NCI-H2196 (cell line): ENCODE data around the gene CTSK.
"Not testable (repeated sequence)": the region's sequence is repeated elsewhere in the genome, so short reads cannot be mapped to it uniquely, and the experiment has no call there.

Source experiments
- DNase-seq: peaks from one replicate; lab custom pipeline; 2025; ENCODE audit not compliant: unreplicated experiment; lab: John Stamatoyannopoulos, UW

CTSK gene

GRCh38 chr1:150808121-150808520 lies at the start of gene CTSK:
Gene CTSK (minus strand): TSS chr1:150808260. CDS start chr1:150806805, 1,455 bp downstream.
- no peak for DNase-seq

- DNase-seq = not testable (repeated sequence)
Observed at GRCh38 chr1:150852734-150853133, 44.7 kb upstream of the CTSK start.

DNA sequence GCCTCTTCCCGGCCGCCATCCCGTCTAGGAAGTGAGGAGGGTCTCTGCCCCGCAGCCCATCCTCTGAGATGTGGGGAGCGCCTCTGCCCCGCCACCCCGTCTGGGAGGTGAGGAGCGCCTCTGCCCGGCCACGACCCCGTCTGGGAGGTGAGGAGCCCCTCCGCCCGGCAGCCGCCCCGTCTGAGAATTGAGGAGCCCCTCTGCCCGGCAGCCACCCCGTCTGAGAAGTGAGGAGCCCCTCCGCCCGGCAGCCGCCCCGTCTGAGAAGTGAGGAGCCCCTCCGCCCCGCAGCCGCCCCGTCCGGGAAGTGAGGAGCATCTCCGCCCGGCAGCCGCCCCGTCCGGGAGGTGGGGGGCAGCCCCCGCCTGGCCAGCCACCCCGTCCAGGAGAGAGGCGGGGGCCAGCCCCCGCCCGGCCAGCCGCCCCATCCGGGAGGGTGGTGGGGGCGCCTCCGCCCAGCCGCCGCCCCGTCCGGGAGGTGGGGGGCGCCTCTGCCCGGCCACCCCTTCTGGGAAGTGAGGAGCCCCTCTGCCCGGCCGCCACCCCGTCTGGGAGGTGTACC lies 42.8 kb upstream of the CTSK start:
- not testable (repeated sequence) for DNase-seq

DNA sequence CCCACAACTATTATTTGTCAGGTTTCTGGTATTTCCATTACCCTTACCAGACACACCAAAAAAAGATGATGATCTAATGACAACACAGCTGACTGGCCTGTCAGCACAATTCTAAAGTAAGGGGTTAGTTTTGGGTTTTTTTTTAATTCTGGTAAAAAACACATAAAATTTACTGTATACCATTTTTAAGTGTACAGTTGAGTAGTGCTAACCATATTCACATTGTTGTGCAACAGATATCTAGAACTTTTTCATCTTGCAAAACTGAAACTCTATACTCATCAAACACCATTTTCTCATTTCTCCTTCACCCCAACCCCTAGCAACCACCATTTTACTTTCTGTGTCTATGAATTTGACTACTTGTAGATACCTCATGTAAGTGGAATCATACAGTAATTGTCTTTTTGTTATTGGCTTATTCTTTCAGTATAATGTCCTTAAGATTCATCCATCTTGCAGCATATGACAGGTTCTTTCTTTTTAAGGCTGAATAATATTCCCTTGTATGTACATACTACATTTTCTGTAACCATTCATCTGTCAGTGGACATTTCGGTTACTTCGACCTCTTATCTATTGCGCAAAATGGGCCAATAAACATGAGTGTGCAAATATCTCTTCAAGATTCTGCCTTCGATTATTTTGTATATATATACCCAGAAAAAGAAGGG lies 38.5 kb upstream of the CTSK start:
- DNase-seq = no peak

GRCh38 chr1:150843474-150843873 lies 35.4 kb upstream of the CTSK start:
- no peak for DNase-seq

DNA sequence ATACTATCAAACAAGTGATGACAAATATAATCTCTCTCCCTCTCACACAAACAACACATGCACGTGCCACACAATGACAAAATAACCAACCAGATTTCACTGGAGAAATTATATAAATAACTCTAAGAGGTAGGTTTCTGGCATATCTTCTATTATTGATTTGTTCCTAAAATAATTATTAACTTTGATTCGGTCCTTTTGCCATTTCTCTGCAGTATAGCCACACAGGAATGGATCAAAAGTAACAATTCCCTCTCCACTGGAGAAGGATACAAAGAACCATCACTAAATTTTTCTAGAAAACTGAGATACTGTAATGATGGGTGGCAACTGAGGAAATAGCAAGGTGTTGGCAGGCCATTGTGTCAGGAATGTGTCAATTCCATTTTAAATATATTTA lies 34.9 kb upstream of the CTSK start:
- no peak for DNase-seq

- DNase-seq = no peak
Observed at GRCh38 chr1:150842343-150842742, 34.3 kb upstream of the CTSK start.

GRCh38 chr1:150841626-150842025 lies 33.6 kb upstream of the CTSK start:
- DNase-seq = no peak

DNA sequence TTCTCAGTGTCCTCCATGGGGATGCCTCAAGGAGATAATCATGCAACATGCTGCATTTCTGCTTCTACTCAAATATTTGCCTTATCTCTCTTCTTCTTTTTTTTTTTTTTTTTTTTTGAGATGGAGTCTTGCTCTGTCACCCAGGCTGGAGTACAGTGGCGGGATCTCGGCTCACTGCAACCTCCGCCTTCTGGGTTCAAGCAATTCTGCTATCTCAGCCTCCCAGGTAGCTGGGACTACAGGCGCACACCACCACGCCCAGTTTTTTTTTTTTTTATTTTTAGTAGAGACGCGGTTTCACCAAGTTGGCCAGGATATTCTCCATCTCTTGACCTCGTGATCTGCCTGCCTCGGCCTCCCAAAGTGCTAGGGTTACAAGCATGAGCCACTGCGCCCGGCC lies 32.8 kb upstream of the CTSK start:
- not testable (repeated sequence) for DNase-seq

DNA sequence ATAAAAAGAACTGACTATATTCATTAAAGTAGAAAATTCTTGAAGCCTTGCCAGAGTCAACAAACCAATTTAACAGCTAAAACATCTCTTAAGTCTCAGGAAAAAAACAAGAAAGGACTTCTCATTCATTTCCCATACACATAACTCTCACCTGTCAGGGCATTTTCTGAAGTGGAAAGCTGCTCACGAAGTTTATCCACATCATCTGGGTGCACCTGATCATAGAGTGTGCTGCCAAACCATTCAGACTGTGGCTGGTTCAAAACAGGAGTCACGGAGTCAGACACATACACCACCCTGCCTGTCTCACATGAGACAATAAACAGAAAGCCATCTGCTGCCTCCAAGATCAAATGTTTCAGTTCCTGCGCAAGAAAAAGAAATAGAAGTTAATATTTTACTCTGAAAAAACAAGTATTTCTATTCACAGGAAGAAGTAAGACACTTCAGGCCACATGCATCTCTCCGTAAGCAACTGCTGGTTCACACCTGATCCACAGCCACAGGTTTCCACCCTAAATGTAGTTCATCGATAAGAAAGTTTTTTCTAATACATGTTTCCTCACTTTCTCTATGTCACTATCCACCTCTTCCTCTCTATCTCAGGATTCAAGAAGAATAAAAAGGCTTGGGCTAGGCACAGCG lies 28.2 kb upstream of the CTSK start:
- DNase-seq = peak; percentile 42

DNA sequence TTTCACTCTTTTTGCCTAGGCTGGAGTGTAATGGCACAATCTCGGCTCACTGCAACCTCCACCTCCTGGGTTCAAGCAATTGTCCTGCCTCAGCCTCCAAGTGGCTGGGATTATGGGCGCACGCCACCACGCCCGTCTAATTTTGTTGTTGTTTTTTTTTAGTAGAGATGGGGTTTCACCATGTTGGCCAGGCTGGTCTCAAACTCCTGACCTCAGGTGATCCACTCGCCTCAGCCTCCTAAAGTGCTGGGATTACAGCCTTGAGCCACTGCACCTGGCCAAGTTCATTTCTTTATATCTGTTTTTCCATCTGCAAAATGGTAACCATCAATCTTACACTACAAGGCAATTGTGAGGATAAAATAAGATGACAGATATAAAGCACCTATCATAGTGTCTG lies 25.9 kb upstream of the CTSK start:
- not testable (repeated sequence) for DNase-seq

DNA sequence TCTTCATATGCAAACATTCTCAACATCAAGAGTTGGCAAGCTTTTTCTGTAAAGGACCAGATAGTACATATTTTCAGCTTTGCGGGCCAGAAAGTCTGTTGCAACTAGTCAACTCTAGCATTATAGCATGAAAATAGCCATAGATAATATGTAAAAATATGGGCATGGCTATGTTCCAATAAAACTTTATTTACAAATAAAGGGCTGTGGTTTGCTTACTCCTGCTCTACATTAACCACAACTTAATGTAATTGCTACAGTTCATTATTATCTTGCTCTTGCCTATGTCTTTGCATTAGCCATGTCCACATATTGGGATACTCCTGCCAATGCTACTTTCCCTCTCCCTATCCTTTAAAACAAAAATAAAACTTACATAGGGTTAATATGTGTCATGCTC lies 24.5 kb upstream of the CTSK start:
- DNase-seq = no peak

- no peak for DNase-seq
Observed at GRCh38 chr1:150829751-150830150, 21.7 kb upstream of the CTSK start.

DNA sequence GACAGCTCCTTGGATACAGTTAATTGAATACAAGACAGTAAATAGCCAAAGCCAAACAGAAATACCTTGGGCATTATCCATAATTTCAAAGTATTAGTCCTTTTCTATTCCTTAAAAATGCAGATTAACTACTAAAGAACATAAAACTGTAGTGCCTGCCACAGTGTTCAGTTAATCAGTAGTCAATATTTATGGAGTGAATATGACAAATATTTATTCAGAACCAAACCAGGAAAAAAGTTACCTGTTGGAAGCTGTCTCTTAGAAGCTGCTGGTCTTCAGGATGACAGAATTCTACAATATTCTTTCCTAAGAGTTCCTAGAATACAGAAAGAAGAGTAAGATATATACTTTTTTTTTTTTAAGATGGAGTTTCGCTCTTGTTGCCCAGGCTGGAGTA lies 18.2 kb upstream of the CTSK start:
- no peak for DNase-seq

- no peak for DNase-seq
Observed at GRCh38 chr1:150820730-150821512, 12.9 kb upstream of the CTSK start.

DNA sequence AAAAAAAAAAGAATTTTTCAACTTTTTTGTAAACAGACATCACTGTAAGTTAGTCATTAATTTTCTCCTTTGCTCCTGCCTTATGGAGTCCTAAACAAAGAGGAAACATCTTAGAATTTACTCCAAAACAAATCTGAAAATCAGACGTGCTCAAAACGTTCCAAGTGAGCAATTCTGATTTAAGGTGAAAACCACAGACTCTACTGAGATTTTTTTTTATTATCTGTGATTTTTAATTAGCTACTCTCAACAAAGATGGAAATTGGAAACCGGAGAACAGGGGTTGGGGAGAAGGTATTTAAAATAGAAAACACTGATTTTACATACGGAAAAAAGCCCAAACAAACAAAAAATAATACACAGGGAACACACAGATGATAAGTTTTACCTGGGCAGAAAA lies 7.8 kb upstream of the CTSK start:
- DNase-seq = no peak

DNA sequence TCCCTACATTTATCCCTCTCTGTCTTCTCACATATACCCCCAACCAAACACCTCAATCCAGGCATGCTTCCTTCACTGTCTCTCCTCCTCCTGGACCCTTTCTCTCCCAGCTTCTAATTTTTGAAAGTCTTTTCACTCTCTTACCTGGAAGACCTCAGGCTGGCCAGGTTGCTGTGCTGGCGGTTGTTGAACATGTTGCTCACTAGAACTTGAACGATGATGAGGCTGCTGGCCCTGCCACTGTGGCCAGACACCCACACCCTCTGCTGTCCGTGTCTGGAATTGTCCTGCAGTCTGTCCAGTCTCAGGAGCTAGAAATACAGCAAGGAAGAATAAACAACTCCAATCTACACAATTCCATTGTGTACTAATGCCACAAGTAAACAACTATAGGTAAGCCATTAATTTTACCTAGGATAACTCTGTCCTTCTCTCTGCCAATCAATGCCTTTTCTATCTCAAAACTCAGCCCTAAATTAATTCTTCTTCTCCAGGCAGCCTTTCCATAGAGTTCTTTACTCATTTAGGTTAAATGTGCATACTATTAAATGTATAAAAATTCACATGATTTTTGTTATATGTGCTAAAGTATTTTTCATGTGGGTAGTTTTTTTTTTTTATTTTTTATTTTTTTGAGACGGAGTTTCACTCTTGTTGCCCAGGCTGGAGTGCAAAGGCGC lies 5.1 kb upstream of the CTSK start:
- peak; percentile 69 for DNase-seq

DNA sequence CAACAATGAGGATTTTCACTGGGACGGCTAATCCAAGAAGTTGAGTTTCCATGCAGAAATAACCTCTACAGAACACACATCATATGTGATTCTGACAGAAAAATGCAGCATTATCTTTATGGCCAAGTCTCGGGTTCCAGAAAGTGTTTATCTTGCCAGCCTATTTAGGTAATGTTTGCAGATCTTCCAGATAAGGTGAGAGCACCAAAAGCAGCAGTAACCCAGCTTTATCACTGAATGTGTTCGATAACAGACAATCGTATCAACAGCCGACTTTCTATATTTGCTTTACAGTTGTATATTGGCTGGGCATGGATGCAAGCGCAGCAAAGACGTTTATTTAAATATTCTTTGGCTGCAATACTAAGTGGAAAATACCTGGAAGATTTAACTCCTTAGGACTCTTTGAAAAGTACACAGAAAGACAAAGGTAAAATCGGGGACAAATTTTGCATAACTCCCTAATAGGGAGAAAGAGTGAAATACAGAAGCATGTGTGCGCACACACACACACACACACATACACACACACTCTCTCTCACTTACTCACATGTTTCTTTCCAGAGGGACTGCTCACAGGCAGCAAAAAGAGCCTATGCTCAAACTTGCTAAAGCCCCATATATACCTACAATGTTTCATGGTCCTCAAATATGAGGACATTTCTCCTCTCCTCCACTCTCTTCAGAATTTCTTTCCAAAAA lies 3.0 kb upstream of the CTSK start:
- DNase-seq = peak; percentile 9

DNA sequence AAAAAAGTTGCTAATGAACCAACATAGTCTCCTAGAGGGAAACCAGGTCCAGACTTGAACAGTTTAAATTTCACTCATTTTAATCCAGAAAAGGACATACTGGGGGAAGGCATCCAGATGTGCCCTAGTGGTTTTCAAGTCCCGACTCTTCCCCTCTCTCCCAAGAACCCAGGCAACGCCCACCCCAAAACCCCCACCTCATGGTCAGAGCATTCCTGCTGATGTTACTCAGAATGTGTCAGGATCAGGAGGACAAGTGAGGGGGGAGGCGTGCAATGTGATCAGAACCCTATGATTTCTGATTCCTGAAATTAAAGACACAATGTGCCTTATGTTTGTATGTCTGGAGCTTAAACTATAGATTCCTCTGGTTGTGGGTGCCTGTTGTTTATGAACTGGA lies 1.6 kb upstream of the CTSK start:
- no peak for DNase-seq

- DNase-seq = no peak
Observed at GRCh38 chr1:150808846-150809245, 786 bp upstream of the CTSK start.
